ENCODE results near the gene SPRR2B.
"Not testable (repeated sequence)": the region's sequence is repeated elsewhere in the genome, so short reads cannot be mapped to it uniquely, and the experiment has no call there.

SPRR2B gene

DNA sequence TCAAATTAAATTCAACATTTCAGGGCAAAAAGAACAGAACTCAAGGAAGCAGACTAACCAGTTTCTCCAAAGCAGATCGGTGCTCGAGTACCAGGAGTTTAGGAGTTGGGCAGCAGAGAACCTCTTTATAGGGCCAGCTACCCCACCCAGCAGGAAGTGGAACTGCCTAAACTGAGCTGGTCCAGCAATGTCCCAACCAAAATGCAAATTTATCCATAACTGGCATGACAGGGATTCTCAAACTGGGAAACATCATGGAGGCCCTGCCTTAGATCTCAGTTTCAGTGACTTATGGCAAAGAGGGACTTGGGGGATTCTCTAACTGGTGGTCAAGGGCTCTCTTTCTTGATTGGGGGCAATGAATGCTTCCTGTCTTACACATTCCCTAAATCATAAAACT, at the start of gene SPRR2B:
SPRR2B (minus strand) TSS at position 101 of the 400 bp plus-strand sequence. CDS start 772 bp downstream, outside the sequence.
- DNase-seq, result no peak

GRCh38 chr1:153120945-153121344, 49.5 kb upstream of the SPRR2B start:
- DNase-seq, result no peak

DNA sequence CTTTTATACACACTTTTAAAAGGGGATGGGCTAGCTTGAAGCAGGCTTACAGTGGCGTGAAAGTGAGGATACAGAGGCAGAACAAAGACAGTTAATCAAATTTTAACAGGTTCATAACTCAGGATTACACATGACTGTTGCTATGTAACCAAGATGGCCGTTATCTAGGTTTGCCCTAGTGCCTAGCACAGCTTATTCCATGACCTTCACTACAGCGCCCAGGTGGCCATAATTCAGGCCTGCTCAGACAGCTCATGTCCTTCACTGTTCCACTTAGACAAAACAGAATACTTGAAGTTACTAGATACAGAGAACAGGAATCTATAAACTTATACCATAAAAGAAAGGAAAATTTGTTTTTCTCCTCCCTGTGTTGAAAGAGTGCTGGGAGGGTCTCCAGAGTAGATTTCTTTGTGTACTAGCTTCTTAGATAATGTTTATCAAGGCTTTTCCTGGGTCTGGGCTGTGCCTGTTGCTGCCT, 48.1 kb upstream of the SPRR2B start:
- no peak for DNase-seq

GRCh38 chr1:153115264-153115663, 43.9 kb upstream of the SPRR2B start:
- not testable (repeated sequence) for DNase-seq

DNA sequence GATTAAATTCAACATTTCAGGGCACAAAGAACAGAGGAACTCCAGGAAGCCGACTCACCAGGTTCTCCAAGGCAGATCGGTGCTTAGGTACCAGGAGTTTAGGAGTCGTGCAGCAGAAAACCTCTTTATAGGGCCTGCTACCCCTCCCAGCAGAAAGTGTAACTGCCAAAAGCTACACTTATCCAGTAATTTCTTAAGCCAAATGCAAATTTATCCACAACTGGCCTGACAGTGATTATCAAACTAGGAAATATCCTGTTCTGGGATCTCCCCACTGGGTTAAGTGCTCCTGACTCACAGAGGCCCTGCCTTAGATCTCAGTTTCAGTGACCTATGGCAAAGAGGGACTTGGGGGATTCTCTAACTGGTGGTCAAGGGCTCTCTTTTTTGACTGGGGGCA, 42.0 kb upstream of the SPRR2B start, which contains the start of gene SPRR2F:
SPRR2F (minus strand) TSS at position 101 of the 400 bp plus-strand sequence. CDS start 783 bp downstream, outside the sequence.
- no peak for DNase-seq

GRCh38 chr1:153112454-153112853, 41.0 kb upstream of the SPRR2B start:
- not testable (repeated sequence) for DNase-seq

GRCh38 chr1:153100245-153100644, 28.8 kb upstream of the SPRR2B start:
- no peak for DNase-seq

- DNase-seq, result no peak
These were observed 28.1 kb upstream of the SPRR2B start for GRCh38 chr1:153099461-153100045.

DNA sequence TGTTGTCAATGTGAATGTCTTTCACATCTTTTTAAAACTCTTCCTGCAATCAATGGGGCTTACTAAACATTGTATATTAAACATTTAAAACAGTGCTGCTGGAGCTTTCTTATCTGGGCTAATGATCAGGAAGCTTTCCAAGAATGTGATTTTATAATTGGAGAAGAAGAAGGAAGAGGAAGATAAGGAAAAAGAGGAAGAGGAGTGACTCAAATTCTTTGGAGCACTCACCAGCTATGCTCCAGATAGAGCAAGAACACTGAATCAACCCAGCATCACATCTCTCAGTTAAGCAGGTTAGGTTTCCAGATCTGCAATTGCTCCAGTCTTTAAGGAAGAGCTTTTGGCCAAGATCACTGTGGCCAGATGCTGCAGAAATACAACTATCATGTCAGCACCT, 24.4 kb upstream of the SPRR2B start:
- no peak for DNase-seq

DNA sequence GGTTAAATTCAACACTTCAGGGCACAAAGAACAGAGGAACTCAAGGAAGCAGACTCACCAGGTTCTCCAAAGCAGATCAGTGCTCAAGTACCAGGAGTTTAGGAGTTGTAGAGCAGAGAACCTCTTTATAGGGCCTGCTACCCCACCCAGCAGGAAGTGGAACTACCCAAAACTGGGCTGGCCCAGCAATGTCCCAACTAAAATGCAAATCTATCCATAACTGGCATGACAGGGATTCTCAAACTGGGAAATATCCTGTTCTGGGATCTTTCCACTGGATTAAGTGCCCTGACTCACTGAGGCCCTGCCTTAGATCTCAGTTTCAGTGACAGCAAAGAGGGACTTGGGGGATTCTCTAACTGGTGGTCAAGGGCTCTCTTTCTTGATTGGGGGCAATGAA, 23.0 kb upstream of the SPRR2B start, which contains the start of gene SPRR2E:
SPRR2E (minus strand) TSS at position 101 of the 400 bp plus-strand sequence. CDS start 775 bp downstream, outside the sequence.
- DNase-seq, result no peak

GRCh38 chr1:153087652-153088051, 16.2 kb upstream of the SPRR2B start:
- DNase-seq, result no peak

- no peak for DNase-seq
These were observed 10.3 kb upstream of the SPRR2B start for GRCh38 chr1:153081736-153082135.

DNA sequence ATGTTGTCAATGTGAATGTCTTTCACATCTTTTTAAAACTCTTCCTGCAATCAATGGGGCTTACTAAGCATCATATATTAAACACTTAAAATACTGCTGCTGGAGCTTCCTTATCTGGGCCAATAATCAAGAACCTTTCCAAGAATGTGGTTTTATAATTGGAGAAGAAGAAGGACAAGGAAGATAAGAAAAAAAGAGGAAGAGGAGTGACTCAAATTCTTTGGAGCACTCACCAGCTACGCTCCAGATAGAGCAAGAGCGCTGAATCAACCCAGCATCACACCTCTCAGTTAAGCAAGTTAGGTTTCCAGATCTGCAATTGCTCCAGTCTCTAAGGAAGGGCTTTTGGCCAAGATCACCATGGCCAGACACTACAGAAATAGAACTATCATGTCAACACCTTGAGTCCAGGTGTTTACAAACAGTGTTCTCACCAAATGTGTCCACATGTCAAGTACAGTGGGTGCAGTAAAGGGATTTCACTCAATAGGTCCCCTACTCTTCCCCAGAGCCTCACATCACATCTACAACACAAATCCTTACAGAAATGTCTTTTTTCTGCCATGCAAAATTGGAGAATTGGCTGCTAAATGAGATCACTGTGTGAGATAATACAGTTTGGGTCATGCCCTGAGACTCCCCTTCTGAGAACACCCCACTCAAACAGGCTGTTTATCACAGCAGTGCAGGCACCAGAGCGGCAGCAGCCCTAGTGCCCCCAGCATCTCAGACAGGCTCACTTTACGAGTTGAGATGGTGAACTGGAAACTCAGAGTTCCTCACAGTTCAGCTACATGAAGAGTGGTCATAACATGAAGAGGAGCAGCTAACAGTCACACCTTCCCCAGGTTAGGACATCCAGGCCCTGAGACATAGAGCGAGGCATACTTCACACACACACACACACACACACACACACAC, 1.7 kb upstream of the SPRR2B start:
- no peak for DNase-seq

- no peak for DNase-seq
These were observed 1.2 kb downstream of the SPRR2B start for GRCh38 chr1:153070243-153070642.

GRCh38 chr1:153058826-153059784, 12.3 kb downstream of the SPRR2B start:
- DNase-seq, result no peak

DNA sequence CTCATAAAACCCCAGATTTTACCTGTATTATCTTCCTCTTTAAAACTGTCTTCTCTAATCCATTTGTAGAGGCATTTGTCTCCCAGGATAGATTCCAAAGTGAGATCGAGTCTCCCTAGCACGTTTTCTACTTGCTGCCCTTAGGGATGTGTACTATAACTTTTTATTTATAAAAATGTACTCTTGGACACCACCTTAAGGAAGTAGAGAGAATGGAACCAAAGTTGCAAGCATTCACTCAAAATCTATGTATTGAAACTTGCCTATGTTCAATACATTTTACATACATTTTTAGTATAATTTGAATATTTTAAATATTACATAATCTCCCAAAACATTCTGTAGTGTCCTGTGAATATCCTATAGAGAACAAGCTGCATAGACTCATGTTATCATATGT, 13.3 kb downstream of the SPRR2B start:
- no peak for DNase-seq

GRCh38 chr1:153057375-153057774, 14.0 kb downstream of the SPRR2B start, which contains the start of gene SPRR2A:
Gene SPRR2A (minus strand): TSS chr1:153057512. CDS start chr1:153056735, 777 bp downstream.
- no peak for DNase-seq

GRCh38 chr1:153056111-153056510, 15.3 kb downstream of the SPRR2B start:
- DNase-seq, result not testable (repeated sequence)

- DNase-seq, result no peak
These were observed 22.2 kb downstream of the SPRR2B start for GRCh38 chr1:153049211-153049610.

DNA sequence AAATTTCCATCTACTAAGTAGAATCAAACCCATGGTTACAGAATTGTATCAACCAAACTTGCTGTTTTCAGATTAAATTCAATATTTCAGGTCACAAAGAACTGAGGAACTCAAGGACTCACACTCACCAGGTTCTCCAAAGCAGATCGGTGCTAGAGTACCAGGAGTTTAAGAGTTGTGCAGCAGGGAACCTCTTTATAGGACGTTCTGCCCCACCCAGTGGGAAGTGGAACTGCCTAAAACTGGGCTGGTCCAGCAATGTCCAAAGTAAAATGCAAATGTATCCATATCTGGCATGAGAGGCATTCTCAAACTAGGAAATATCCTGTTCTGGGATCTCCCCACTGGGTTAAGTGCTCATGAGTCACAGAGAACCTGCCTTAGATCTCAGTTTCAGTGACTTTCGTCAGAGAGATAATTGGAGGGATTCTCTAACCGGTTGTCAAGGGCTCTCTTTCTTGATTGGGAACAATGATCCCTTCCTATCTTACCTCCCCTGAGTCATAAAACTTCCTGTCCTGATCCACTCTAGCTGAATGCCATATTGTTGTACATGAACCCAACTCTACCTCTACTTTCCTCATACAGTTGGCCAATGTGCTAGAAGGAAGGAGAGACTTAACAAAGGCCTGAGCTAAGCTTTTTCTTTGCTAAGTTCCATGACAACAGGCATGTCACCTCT, 30.3 kb downstream of the SPRR2B start, which contains the start of gene SPRR2D:
SPRR2D (minus strand) TSS at position 171 of the 682 bp plus-strand sequence. CDS start 774 bp downstream, outside the sequence.
- no peak for DNase-seq

GRCh38 chr1:153035211-153035610, 36.2 kb downstream of the SPRR2B start:
- no peak for DNase-seq
